ENCODE data around the gene ZNF804B.

DNA sequence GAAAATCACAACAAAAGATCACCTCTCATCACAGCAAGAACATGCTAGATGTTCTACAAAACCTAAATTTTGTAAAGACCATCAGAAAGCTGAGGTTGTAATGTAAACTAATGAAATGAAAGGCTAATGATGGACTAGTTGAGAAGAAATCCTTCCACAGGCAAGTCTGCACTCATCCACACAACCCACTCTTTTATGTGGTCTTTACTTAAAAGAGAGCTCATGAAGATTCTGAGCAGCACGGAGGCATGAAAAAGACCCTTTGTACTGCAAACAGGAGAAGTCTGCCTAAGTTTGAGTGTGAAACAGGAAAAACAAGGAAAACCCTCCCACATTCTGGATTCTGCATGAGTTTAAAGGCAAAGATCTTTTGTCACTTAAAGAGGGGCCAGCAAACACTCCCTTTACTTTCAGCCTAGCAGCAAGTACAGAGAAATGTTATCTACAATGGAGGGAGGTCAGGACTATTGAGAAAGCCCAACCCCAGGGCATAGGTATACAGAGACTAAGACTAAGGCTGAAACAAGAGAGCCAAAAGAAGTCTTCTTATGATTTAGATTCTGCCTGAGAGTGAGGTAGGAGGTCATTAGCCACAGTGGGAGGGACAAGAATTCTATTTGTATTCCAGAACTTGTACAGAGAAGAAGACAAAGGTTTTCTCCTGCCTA, 557.2 kb downstream of the ZNF804B start:
- no peak for TF ChIP-seq ISL1 (CRISPR knock-in tag; IDR thresholded peaks at IDR 0.05)
- TF ChIP-seq GLIS3 (CRISPR knock-in tag; IDR thresholded peaks at IDR 0.05): no peak
- TF ChIP-seq ZFP3 (CRISPR knock-in tag; IDR thresholded peaks at IDR 0.05): no peak
- TF ChIP-seq, protein P1, sequence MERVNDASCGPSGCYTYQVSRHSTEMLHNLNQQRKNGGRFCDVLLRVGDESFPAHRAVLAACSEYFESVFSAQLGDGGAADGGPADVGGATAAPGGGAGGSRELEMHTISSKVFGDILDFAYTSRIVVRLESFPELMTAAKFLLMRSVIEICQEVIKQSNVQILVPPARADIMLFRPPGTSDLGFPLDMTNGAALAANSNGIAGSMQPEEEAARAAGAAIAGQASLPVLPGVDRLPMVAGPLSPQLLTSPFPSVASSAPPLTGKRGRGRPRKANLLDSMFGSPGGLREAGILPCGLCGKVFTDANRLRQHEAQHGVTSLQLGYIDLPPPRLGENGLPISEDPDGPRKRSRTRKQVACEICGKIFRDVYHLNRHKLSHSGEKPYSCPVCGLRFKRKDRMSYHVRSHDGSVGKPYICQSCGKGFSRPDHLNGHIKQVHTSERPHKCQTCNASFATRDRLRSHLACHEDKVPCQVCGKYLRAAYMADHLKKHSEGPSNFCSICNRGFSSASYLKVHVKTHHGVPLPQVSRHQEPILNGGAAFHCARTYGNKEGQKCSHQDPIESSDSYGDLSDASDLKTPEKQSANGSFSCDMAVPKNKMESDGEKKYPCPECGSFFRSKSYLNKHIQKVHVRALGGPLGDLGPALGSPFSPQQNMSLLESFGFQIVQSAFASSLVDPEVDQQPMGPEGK (CRISPR knock-in tag; IDR thresholded peaks at IDR 0.05; ENCODE audit: borderline replicate concordance): no peak

Measured in SK-N-SH treated with all-trans-retinoic acid at 6 μM for 48 hours (cell line).